Gastroesophageal sphincter (tissue), 3 donors: ENCODE data around the gene MVK.

Source experiments
- CTCF ChIP-seq, 4 experiments: fragments of 200-600 bp in 2 of 4; fragments of 450-650 bp in 2 of 4; sonication (generic) in 1 of 4; IDR thresholded peaks; one replicate each; pipeline ENCODE4 v1.5.1; 2017 to 2019; ENCODE audit warnings: antibody characterized with exemption in 4 of 4, mild to moderate bottlenecking in 2 of 4, moderate library complexity in 2 of 4
- EP300 ChIP-seq: sonication (generic); formaldehyde crosslinking; IDR thresholded peaks from one replicate; pipeline ENCODE4 v1.6.1; 2017; ENCODE audit warnings: antibody characterized with exemption, mild to moderate bottlenecking
- POLR2A ChIP-seq, 2 donors: fragments of 450-650 bp; IDR thresholded peaks; one replicate each; pipeline ENCODE4 v1.6.1; 2017; ENCODE audit warnings: antibody characterized with exemption in 2 of 2, mild to moderate bottlenecking in 2 of 2, moderate library complexity in 1 of 2
- POLR2AphosphoS5 ChIP-seq: sonication (generic); formaldehyde crosslinking; IDR thresholded peaks from one replicate; pipeline ENCODE4 v1.6.1; 2017; ENCODE audit warnings: antibody characterized with exemption

GRCh38 chr12:109642506-109643132 lies 69.0 kb downstream of the MVK start:
- TF ChIP-seq CTCF (IDR thresholded peaks at IDR 0.05), result no peak
- TF ChIP-seq POLR2AphosphoS5, result no peak
- no peak for TF ChIP-seq EP300
- TF ChIP-seq POLR2A (IDR thresholded peaks at IDR 0.05), result no peak
